Breast epithelium (tissue), 4 donors: Measurements from ENCODE around the gene TP53AIP1. TPM values are rescaled to one million over a fixed set of nuclear protein-coding genes. Genes with fewer than 3 reads are reported as not detected.

ENCODE experiments used
- DNase-seq, 2 donors: peaks; one replicate each; pipeline ENCODE4 v3.0.0-alpha.2; 2019; ENCODE audit warnings: low spot score in 2 of 2
- H3K27ac ChIP-seq, 2 donors: fragments of 200-600 bp; sonication (generic) in 1 of 2; one replicate each; pipeline ENCODE4 v1.5.1; 2016 to 2019; ENCODE audit warnings: mild to moderate bottlenecking in 1 of 2
- H3K27me3 ChIP-seq, 2 donors: fragments of 200-600 bp; sonication (generic) in 1 of 2; one replicate each; pipeline versions ENCODE4 v1.5.1 to v1.6.0; 2017 to 2019; ENCODE audit warnings: control low read depth in 1 of 2, mild to moderate bottlenecking in 1 of 2
- H3K36me3 ChIP-seq: fragments of 200-600 bp; one replicate; pipeline ENCODE4 v1.5.1; 2019
- H3K4me1 ChIP-seq, 2 donors: fragments of 200-600 bp; sonication (generic); one replicate each; pipeline ENCODE4 v1.5.1; 2016 to 2019; ENCODE audit warnings: control low read depth in 1 of 2
- H3K4me3 ChIP-seq, 3 donors: fragments of 200-600 bp; sonication (generic); 1 replicate in 2 of 3; 2 replicates in 1 of 3; pipeline ENCODE4 v1.5.1; 2016 to 2019; ENCODE audit warnings: mild to moderate bottlenecking in 3 of 3, moderate library complexity in 2 of 3
- H3K9me3 ChIP-seq, 2 donors: fragments of 200-600 bp; sonication (generic) in 1 of 2; one replicate each; pipeline ENCODE4 v1.5.1; 2016 to 2019; ENCODE audit warnings: control low read depth in 1 of 2
- CTCF ChIP-seq, 3 donors: fragments of 450-650 bp; IDR thresholded peaks; one replicate each; pipeline ENCODE4 v1.5.1; 2016 to 2017; ENCODE audit warnings: antibody characterized with exemption in 3 of 3, mild to moderate bottlenecking in 3 of 3, moderate library complexity in 3 of 3
- POLR2A ChIP-seq: fragments of 450-650 bp; IDR thresholded peaks from one replicate; pipeline ENCODE4 v1.6.1; 2016; ENCODE audit warnings: antibody characterized with exemption, mild to moderate bottlenecking, moderate library complexity
- POLR2AphosphoS5 ChIP-seq, 3 donors: sonication (generic); formaldehyde crosslinking; IDR thresholded peaks; one replicate each; pipeline ENCODE4 v1.6.1; 2017; ENCODE audit warnings: antibody characterized with exemption in 3 of 3
- intact Hi-C: fragments of 100-400 bp; cut with DNase I; formaldehyde crosslinking; loops from one replicate; pipeline ENCODE4 v1.15.1; 2023; ENCODE audit warnings: low total_unique reads
- total RNA-seq, 3 donors: library from RNA; depleted of rRNA; stranded (reverse); fragments of >200 nt; gene quantifications; one replicate each; pipeline ENCODE4 v1.1.0, GENCODE V29; 2016

The TP53AIP1 gene
- total RNA-seq, 3 donors from 2014 or later = 0.16 to 0.59 (median 0.33) TPM

GRCh38 chr11:128894685-128895084, 48.0 kb downstream of the TP53AIP1 start:
- peaks cover 0 to 5% of the 10 kb centered on the region in 2 donors for H3K4me1 ChIP-seq
- TF ChIP-seq POLR2A = no peak
- TF ChIP-seq POLR2AphosphoS5 (IDR thresholded peaks at IDR 0.05) = no peak
- TF ChIP-seq CTCF (IDR thresholded peaks at IDR 0.05) = no peak
- H3K27me3 ChIP-seq = peaks cover 0 to 19% of the 10 kb centered on the region in 2 donors
- no peaks in the 10 kb centered on the region for H3K9me3 ChIP-seq
- no peak overlapping the region for H3K4me3 ChIP-seq
- H3K36me3 ChIP-seq = no peaks in the 10 kb centered on the region
- no peak for DNase-seq
- H3K27ac ChIP-seq = no peak overlapping the region
- intact Hi-C loops = no loop called here

GRCh38 chr11:128894286-128894681, 48.4 kb downstream of the TP53AIP1 start:
- Histone ChIP-seq H3K36me3 (no peaks in the 10 kb centered on the region), H3K9me3 (no peaks in the 10 kb centered on the region), H3K4me3 (no peak overlapping the region), H3K27ac (no peak overlapping the region), H3K27me3 (peaks cover 0 to 21% of the 10 kb centered on the region in 2 donors), H3K4me1 (peaks cover 0 to 5% of the 10 kb centered on the region in 2 donors)
- TF ChIP-seq CTCF (IDR thresholded peaks at IDR 0.05) (no peak), POLR2AphosphoS5 (IDR thresholded peaks at IDR 0.05) (no peak), POLR2A (no peak)
- DNase-seq = no peak
- intact Hi-C loops = no loop called here

GRCh38 chr11:128893578-128894285, 48.9 kb downstream of the TP53AIP1 start:
- H3K27me3 ChIP-seq = peaks cover 0 to 21% of the 10 kb centered on the region in 2 donors
- no peaks in the 10 kb centered on the region for H3K36me3 ChIP-seq
- no peak for TF ChIP-seq CTCF (IDR thresholded peaks at IDR 0.05)
- no peak for TF ChIP-seq POLR2AphosphoS5 (IDR thresholded peaks at IDR 0.05)
- no peak for TF ChIP-seq POLR2A
- H3K4me3 ChIP-seq = no peak overlapping the region
- H3K9me3 ChIP-seq = no peaks in the 10 kb centered on the region
- intact Hi-C loops = no loop called here
- peaks cover 0 to 5% of the 10 kb centered on the region in 2 donors for H3K4me1 ChIP-seq
- DNase-seq = no peak
- no peak overlapping the region for H3K27ac ChIP-seq

- peak in 1 of 2 donors; percentile 52 for DNase-seq
- no peak overlapping the region for H3K4me3 ChIP-seq
- no peaks in the 10 kb centered on the region for H3K9me3 ChIP-seq
- no peaks in the 10 kb centered on the region for H3K36me3 ChIP-seq
- no peak for TF ChIP-seq CTCF (IDR thresholded peaks at IDR 0.05)
- peaks cover 0 to 23% of the 10 kb centered on the region in 2 donors for H3K27me3 ChIP-seq
- peaks cover 0 to 5% of the 10 kb centered on the region in 2 donors for H3K4me1 ChIP-seq
- intact Hi-C loops = no loop called here
- H3K27ac ChIP-seq = no peak overlapping the region
Observed at GRCh38 chr11:128892866-128893565, 49.7 kb downstream of the TP53AIP1 start.

GRCh38 chr11:128891913-128892398, 50.7 kb downstream of the TP53AIP1 start:
- H3K27ac ChIP-seq = peak overlapping the region; percentile 36 to 42

More at GRCh38 chr11:128891913-128892398, 50.7 kb downstream of the TP53AIP1 start:
- TF ChIP-seq CTCF (IDR thresholded peaks at IDR 0.05) = no peak
- no peak for TF ChIP-seq POLR2A
- no peak for TF ChIP-seq POLR2AphosphoS5 (IDR thresholded peaks at IDR 0.05)
- intact Hi-C loops = no loop called here
- Histone ChIP-seq H3K9me3 (no peaks in the 10 kb centered on the region), H3K36me3 (no peaks in the 10 kb centered on the region), H3K4me1 (peaks cover 0 to 5% of the 10 kb centered on the region in 2 donors), H3K4me3 (peak overlapping the region; percentile 52 to 74 (median 53)), H3K27me3 (peaks cover 0 to 27% of the 10 kb centered on the region in 2 donors)
- DNase-seq = no peak
